LNCaP clone FGC (cell line): ENCODE results near the gene GOSR1.
A peak's percentile ranks its signal among the peaks of the same experiment; 100 is the strongest.
"Not testable (repeated sequence)": the region's sequence is repeated elsewhere in the genome, so short reads cannot be mapped to it uniquely, and the experiment has no call there.

Source experiments
- DNase-seq: peaks from one replicate; pipeline ENCODE4 v3.0.0-alpha.2; 2011; ENCODE audit warnings: low read depth
- H3K4me3 ChIP-seq: 2 replicates; pipeline ENCODE4 v1.5.1; 2011; ENCODE audit warnings: mild to moderate bottlenecking, low read depth, low read length, control low read depth
- TF ChIP-seq, protein P1 (sequence below): IDR thresholded peaks from 2 replicates; pipeline ENCODE4 v1.5.1; 2012; ENCODE audit warnings: mild to moderate bottlenecking; ENCODE audit not compliant: control insufficient read depth, insufficient read depth; ENCODE audit errors: extremely low read depth

The GOSR1 gene

DNA sequence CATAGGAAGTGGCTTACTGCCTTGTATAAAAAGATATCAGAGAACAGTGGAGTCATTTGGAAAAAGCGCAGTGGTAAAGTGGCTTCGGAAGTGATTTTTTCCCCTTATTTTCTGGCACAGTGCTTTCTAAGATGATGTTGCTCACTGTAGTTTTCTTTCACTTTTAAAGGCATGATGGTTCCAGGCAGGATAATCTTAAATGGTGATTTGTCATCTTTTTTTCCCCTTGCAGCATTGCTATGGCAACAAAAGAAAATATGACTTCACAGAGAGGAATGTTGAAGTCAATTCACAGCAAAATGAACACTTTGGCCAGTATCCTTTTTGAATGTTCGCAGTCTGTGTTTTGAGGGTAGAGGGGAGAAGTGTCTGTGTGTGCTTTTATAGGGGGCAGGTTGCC, 42.5 kb downstream of the GOSR1 start:
- H3K4me3 ChIP-seq, result no peak overlapping the region
- TF ChIP-seq, protein P1, sequence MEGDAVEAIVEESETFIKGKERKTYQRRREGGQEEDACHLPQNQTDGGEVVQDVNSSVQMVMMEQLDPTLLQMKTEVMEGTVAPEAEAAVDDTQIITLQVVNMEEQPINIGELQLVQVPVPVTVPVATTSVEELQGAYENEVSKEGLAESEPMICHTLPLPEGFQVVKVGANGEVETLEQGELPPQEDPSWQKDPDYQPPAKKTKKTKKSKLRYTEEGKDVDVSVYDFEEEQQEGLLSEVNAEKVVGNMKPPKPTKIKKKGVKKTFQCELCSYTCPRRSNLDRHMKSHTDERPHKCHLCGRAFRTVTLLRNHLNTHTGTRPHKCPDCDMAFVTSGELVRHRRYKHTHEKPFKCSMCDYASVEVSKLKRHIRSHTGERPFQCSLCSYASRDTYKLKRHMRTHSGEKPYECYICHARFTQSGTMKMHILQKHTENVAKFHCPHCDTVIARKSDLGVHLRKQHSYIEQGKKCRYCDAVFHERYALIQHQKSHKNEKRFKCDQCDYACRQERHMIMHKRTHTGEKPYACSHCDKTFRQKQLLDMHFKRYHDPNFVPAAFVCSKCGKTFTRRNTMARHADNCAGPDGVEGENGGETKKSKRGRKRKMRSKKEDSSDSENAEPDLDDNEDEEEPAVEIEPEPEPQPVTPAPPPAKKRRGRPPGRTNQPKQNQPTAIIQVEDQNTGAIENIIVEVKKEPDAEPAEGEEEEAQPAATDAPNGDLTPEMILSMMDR, result no peak
- DNase-seq, result no peak

DNA sequence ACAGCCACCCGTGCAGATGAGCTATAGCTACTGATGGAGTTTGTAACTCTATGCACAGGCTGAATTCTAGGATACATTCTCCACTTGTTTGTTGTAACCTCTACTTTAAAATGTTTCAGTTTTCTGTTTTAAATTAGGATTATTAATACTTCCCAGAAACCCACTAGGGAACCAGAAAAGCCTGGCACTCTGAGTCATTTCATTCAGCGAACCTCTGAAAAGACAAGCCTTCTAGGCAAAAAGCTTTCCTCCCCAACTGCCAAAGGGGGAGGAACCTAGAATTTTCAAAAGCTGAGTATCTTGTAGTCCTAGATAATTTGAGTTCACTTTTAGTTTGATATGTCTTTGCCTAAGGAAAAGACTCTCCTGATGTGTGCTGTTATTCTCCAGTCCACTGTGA, 43.2 kb downstream of the GOSR1 start:
- DNase-seq, result no peak
- H3K4me3 ChIP-seq, result no peak overlapping the region
- TF ChIP-seq, protein P1, result no peak

DNA sequence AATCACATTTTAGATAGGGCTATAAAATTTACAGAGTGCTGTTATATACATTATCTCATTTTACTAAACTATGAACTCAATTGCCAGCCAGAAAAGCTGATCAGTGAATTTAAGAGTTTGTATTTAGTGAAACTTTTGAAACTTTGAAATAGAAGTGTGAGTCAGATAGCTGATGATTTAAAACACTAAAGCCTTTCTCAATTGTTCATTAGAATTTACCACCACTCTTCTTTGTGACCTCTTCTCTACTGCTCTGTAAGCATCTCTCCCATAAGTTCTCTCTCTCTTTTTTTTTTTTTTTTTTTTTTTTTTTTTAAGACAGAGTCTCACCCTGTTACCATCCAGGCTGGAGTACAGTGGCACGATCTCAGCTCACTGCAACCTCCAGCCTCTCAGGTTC, 43.7 kb downstream of the GOSR1 start:
- no peak overlapping the region for H3K4me3 ChIP-seq
- DNase-seq, result no peak
- TF ChIP-seq, protein P1, result no peak

DNA sequence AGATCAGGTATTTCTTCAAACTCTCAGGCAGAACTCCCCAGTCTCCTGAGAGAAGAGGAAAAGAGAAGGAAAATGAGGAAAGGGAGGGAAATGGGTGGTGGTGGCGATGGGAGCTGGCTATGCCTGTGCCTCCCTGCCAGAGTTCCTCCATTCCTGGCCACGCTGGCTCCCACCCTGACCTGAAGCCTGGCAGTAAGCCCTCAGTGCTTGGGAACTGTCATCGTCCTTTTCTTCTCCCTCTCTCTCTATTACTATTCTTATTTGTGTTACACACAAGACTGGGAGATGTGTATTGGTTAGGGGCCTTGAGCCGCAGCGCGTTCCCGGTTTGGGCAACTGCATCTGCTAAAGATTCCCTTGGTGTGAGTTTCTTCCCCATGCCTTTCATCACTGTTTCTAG, 44.6 kb downstream of the GOSR1 start:
- TF ChIP-seq, protein P1, result no peak
- no peak for DNase-seq
- no peak overlapping the region for H3K4me3 ChIP-seq

DNA sequence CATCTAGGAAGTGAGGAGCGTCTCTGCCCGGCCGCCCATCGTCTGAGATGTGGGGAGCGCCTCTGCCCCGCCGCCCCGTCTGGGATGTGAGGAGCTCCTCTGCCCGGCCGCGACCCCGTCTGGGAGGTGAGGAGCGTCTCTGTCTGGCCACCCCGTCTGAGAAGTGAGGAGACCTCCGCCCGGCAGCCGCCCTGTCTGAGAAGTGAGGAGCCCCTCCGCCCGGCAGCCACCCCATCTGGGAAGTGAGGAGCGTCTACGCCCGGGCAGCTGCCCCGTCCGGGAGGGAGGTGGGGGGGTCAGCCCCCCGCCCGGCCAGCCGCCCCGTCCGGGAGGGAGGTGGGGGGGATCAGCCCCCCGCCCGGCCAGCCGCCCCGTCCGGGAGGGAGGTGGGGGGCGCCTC, 46.0 kb downstream of the GOSR1 start:
- not testable (repeated sequence) for DNase-seq, H3K4me3 ChIP-seq

DNA sequence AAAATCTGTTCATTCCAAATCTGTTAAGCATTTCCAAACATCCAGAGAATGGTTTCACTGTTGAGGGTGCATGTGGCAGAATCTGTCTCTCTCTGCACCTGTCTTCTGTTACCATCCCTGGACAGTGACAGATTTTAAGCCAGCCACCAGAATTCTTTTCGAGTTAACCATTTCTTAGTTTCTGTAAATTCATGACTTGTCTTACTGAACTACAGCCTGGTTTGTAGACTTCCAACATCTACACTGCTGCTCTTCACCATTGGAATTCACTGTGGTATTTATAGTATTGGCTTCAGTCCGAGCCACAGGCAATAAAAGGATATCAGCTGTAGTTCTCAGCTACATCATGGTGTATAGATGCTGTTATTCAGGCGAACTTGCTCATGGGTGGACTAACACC, 47.6 kb downstream of the GOSR1 start:
- no peak overlapping the region for H3K4me3 ChIP-seq
- peak; percentile 34 for DNase-seq
- TF ChIP-seq, protein P1, result no peak

DNA sequence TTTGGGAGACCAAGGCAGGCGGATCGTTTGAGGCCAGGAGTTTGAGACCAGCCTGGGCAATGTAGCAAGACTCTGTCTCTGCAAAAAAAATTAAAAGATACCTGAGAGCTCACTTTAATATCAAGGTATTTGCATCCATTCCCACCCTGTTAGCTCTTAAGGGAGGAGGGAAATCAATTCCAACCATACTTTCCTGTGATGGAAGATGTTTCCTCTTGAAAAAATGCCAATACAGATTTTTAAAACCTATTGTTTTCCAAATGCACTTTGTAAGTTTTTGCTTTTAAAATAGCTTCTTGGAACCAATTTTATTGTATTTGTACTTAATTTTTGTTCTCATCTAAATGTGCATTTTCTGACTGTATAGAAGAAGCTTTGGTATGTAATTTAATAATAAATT, 49.2 kb downstream of the GOSR1 start:
- no peak overlapping the region for H3K4me3 ChIP-seq
- TF ChIP-seq, protein P1, result no peak
- no peak for DNase-seq

DNA sequence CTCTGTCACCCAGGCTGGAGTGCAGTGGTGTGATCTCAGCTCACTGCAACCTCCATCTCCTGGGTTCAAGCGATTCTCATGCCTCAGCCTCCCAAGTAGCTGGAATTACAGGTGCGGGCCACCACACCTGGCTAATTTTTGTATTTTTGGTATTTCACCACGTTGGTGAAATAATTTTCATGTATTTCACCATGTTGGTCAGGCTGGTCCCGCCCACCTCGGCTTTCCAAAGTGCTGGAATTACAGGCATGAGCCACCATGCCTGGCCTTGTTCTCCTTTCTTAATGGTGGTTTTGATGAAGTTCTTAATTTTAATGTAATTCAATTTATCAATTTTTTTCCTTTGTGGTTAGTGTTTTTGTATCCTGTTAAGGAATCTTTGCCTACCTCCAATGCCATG, 51.5 kb downstream of the GOSR1 start:
- not testable (repeated sequence) for DNase-seq, H3K4me3 ChIP-seq
